ENCODE measurements around the gene MCL1. TPM values are rescaled to one million over a fixed set of nuclear protein-coding genes. Genes with fewer than 3 reads are reported as not detected.
A peak's percentile ranks its signal among the peaks of the same experiment; 100 is the strongest.

Gene MCL1
- total RNA-seq, 1 donor from 2014 or later = 394 TPM

- H3K27ac ChIP-seq = peak overlapping the region; percentile 85 to 91
- no peaks in the 10 kb centered on the region for H3K27me3 ChIP-seq
- peaks cover 8 to 34% of the 10 kb centered on the region in 2 donors for H3K36me3 ChIP-seq
- no peak for TF ChIP-seq CTCF (IDR thresholded peaks at IDR 0.05)
- DNase-seq (ENCODE audit: low spot score in 2 of 2) = no peak
- H3K4me1 ChIP-seq = peaks cover 27 to 45% of the 10 kb centered on the region in 2 donors
- no peak overlapping the region for H3K4me3 ChIP-seq
- intact Hi-C loops (cut with DNase I) = no loop called here
- H3K9me3 ChIP-seq = no peaks in the 10 kb centered on the region
These were observed 36.2 kb upstream of the MCL1 start for GRCh38 chr1:150615346-150616201.

DNA sequence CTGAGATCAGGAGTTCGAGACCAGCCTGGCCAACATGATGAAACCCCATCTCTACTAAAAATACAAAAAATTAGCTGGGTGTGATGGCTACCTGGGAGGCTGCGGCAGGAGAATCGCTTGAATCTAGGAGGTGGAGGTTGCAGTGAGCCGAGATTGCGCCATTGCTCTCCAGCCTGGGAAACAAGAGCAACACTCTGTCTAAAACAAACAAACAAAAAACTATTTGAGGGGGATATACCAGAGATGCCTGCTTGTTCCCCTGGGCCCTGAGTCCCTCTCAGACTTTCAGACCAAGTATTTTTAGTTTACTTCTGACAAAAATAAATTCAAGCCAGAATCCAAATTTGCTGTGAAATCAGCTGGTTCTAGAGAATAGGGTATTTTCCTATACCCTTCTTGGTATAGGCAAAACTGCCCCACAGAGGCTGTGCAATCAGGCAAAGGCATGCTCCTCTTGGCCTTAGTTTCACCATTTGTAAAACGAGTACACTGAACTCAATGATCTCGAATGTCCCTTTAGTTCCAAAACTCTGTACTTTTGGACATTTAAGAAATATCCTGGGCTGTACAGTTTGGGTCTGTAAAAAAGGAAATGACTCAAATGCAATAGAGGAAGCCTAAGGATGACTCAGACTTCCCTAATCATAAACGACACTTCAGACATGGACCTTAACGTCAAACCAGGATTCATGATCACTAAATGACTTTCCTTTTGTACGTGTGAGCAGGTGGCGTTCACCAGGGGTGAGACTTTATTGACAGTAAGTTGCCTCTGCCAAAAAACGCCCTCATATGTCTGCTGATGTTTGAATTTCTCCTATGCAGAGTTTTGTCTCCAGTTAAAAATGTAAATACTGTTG, 33.9 kb upstream of the MCL1 start:
- intact Hi-C loops (cut with DNase I) = loop anchor here (2.0 kb wide), 1 partner anchor 52 kb away; no protein-coding TSS in a partner anchor
- no peak for TF ChIP-seq CTCF (IDR thresholded peaks at IDR 0.05)
- Histone ChIP-seq H3K9me3 (no peaks in the 10 kb centered on the region), H3K4me3 (peak overlapping the region in 1 of 2 donors; percentile 27), H3K36me3 (peaks cover 8 to 17% of the 10 kb centered on the region in 2 donors), H3K4me1 (peaks cover 18 to 43% of the 10 kb centered on the region in 2 donors), H3K27ac (peak overlapping the region; percentile 85 to 91), H3K27me3 (no peaks in the 10 kb centered on the region)
- DNase-seq (ENCODE audit: low spot score in 2 of 2) = peak; percentile 36 to 84

DNA sequence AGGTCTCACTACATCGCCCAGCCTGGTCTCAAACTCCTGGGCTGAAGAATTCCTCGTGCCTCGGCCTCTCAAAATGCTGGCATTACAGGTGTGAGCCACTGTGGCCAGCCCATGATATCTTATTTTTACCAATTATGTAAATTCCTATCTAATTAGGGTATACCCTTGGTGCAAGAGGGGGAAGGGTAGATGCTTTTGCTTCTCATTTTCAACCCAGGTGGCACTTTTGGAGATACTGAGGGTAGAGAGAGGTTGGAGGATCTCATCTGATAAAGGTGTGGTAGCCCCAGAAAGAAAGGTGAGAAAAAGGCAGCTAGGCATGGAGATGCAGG, 32.6 kb upstream of the MCL1 start:
- Histone ChIP-seq H3K4me3 (no peak overlapping the region), H3K36me3 (peaks cover 8 to 9% of the 10 kb centered on the region in 2 donors), H3K27ac (peak overlapping the region; percentile 85 to 91), H3K4me1 (peaks cover 18 to 43% of the 10 kb centered on the region in 2 donors), H3K27me3 (no peaks in the 10 kb centered on the region), H3K9me3 (no peaks in the 10 kb centered on the region)
- intact Hi-C loops (cut with DNase I) = loop anchor here (2.0 kb wide), 1 partner anchor 51 kb away; no protein-coding TSS in a partner anchor
- DNase-seq (ENCODE audit: low spot score in 2 of 2) = no peak
- no peak for TF ChIP-seq CTCF (IDR thresholded peaks at IDR 0.05)

GRCh38 chr1:150610576-150610975, 31.2 kb upstream of the MCL1 start:
- TF ChIP-seq CTCF (IDR thresholded peaks at IDR 0.05) = no peak
- H3K27me3 ChIP-seq = no peaks in the 10 kb centered on the region
- peaks cover 18 to 43% of the 10 kb centered on the region in 2 donors for H3K4me1 ChIP-seq
- H3K4me3 ChIP-seq = no peak overlapping the region
- no peaks in the 10 kb centered on the region for H3K36me3 ChIP-seq
- peak overlapping the region; percentile 85 to 91 for H3K27ac ChIP-seq
- no peak for DNase-seq (ENCODE audit: low spot score in 2 of 2)
- H3K9me3 ChIP-seq = no peaks in the 10 kb centered on the region
- intact Hi-C loops (cut with DNase I) = no loop called here

DNA sequence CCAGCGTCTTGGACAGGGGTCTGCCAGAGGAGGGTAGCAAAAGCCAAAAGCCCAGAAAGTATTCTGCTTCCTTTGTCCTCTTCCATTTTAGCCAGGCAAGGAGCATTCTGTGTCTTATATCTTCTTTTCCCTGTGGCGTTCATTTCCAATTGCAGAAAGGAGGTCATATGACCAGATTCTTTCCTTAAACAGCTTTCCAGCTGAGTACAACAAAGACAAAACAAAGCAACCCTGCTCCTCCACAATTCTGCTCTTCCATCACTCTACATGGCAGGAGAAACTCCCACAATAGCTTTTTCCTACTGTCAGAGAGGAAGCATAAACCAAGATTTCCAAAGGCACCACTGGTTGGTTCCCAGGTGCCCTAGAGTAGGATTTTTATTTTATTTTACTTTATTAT, 30.3 kb upstream of the MCL1 start:
- Histone ChIP-seq H3K27me3 (no peaks in the 10 kb centered on the region), H3K4me1 (peaks cover 21 to 43% of the 10 kb centered on the region in 2 donors), H3K27ac (peak overlapping the region; percentile 85 to 91), H3K9me3 (no peaks in the 10 kb centered on the region), H3K4me3 (no peak overlapping the region), H3K36me3 (no peaks in the 10 kb centered on the region)
- intact Hi-C loops (cut with DNase I) = no loop called here
- no peak for DNase-seq (ENCODE audit: low spot score in 2 of 2)
- no peak for TF ChIP-seq CTCF (IDR thresholded peaks at IDR 0.05)

Measured in ascending aorta (tissue), 2 donors.